Stimulated activated effector memory CD8-positive, alpha-beta T cell treated with anti-CD3 and anti-CD28 coated beads, Interleukin-12 subunit alpha, Interleukin-12 subunit beta, amount 100 ng/mL, for 72 hours (primary cell): ENCODE data around the gene SPATS2L.

Source experiments
- ATAC-seq: fragments of 150-1000 bp; cut with Tn5 transposase; 2 replicates; pipeline ENCODE4 v1.10.0; 2021
- DNase-seq, 2 donors: peaks; one replicate each; pipeline ENCODE4 v3.0.0; 2021 to 2022; ENCODE audit warnings: low spot score in 2 of 2
- H3K27ac Mint-ChIP-seq: one replicate; pipeline ENCODE4 v1.8.0; 2022; ENCODE audit warnings: mild to moderate bottlenecking, mixed read lengths
- H3K36me3 Mint-ChIP-seq: one replicate; pipeline ENCODE4 v1.8.0; 2022; ENCODE audit warnings: mild to moderate bottlenecking, mixed read lengths
- H3K4me1 Mint-ChIP-seq: one replicate; pipeline ENCODE4 v1.8.0; 2022; ENCODE audit warnings: mixed read lengths
- H3K4me3 Mint-ChIP-seq: one replicate; pipeline ENCODE4 v1.8.0; 2022; ENCODE audit warnings: mild to moderate bottlenecking, mixed read lengths
- H3K9me3 Mint-ChIP-seq: one replicate; pipeline ENCODE4 v1.8.0; 2022; ENCODE audit warnings: mixed read lengths

Gene SPATS2L

GRCh38 chr2:200439981-200440380 lies 133.5 kb downstream of the SPATS2L start:
- Mint-ChIP-seq H3K4me3 (no peak overlapping the region), H3K36me3 (peaks cover 21% of the 10 kb centered on the region), H3K4me1 (no peaks in the 10 kb centered on the region), H3K9me3 (no peaks in the 10 kb centered on the region), H3K27ac (no peak overlapping the region)
- DNase-seq, result no peak
- no peak for ATAC-seq

DNA sequence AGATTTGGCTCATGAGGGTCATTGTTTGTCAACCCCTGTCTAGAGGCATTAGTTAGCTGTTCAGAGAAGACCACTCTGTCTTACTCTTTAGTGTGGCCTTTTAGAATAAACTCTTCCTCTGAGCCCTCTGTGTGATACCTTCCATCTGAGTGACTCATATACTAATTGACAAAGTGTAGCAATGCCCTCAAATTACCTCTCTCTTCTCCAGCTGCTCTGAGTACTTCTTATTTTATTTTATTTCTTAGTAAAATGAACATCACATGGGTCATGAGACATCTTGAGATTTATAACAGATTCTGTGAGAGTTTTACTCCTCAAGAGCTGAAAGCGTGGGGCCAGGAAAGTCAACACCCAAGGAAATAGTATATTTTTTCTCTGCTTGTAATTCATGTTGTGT lies 136.0 kb downstream of the SPATS2L start:
- Mint-ChIP-seq H3K36me3 (peaks cover 22% of the 10 kb centered on the region), H3K4me1 (peaks cover 8% of the 10 kb centered on the region), H3K4me3 (no peak overlapping the region), H3K9me3 (no peaks in the 10 kb centered on the region), H3K27ac (no peak overlapping the region)
- DNase-seq (no peak), ATAC-seq (peak; percentile 34)

DNA sequence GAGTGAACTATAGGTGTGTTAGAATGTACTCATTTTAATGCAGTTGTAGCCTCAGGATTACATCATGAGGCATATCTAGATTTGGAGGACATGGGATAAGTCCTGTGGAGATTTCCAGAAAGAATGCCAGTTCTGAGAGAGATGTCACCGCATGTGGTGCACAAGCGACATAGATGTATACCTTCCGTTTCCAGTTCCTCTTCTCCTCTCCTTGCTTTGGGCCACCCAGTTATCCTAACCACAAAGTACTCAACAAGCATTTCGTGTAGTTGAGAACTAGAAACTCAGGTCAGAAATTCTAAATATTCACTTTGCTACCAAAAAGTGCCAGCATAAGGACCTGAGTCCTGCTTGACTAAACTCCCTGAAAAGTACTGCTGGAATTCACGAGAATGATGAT lies 136.9 kb downstream of the SPATS2L start:
- peaks cover 11% of the 10 kb centered on the region for H3K4me1 Mint-ChIP-seq
- H3K4me3 Mint-ChIP-seq, result no peak overlapping the region
- no peak overlapping the region for H3K27ac Mint-ChIP-seq
- H3K9me3 Mint-ChIP-seq, result no peaks in the 10 kb centered on the region
- H3K36me3 Mint-ChIP-seq, result peaks cover 22% of the 10 kb centered on the region
- ATAC-seq (no peak), DNase-seq (no peak)

- Mint-ChIP-seq H3K4me1 (peaks cover 17% of the 10 kb centered on the region), H3K9me3 (no peaks in the 10 kb centered on the region), H3K36me3 (peaks cover 22% of the 10 kb centered on the region), H3K4me3 (no peak overlapping the region), H3K27ac (no peak overlapping the region)
- ATAC-seq, result no peak
- DNase-seq, result no peak
Measured at GRCh38 chr2:200443916-200444315, 137.4 kb downstream of the SPATS2L start.

- H3K9me3 Mint-ChIP-seq, result no peaks in the 10 kb centered on the region
- DNase-seq, result no peak
- no peak for ATAC-seq
- H3K27ac Mint-ChIP-seq, result no peak overlapping the region
- peaks cover 22% of the 10 kb centered on the region for H3K36me3 Mint-ChIP-seq
- peaks cover 18% of the 10 kb centered on the region for H3K4me1 Mint-ChIP-seq
- no peak overlapping the region for H3K4me3 Mint-ChIP-seq
Measured at GRCh38 chr2:200444530-200444929, 138.0 kb downstream of the SPATS2L start.

GRCh38 chr2:200445284-200445683 lies 138.8 kb downstream of the SPATS2L start:
- ATAC-seq (no peak), DNase-seq (no peak)
- H3K4me3 Mint-ChIP-seq, result no peak overlapping the region
- no peak overlapping the region for H3K27ac Mint-ChIP-seq
- peaks cover 20% of the 10 kb centered on the region for H3K36me3 Mint-ChIP-seq
- H3K4me1 Mint-ChIP-seq, result peaks cover 18% of the 10 kb centered on the region
- no peaks in the 10 kb centered on the region for H3K9me3 Mint-ChIP-seq

GRCh38 chr2:200446612-200447011 lies 140.1 kb downstream of the SPATS2L start:
- ATAC-seq (no peak), DNase-seq (no peak)
- H3K9me3 Mint-ChIP-seq, result no peaks in the 10 kb centered on the region
- H3K4me3 Mint-ChIP-seq, result no peak overlapping the region
- peaks cover 12% of the 10 kb centered on the region for H3K36me3 Mint-ChIP-seq
- H3K27ac Mint-ChIP-seq, result peak overlapping the region; percentile 36
- H3K4me1 Mint-ChIP-seq, result peaks cover 18% of the 10 kb centered on the region

DNA sequence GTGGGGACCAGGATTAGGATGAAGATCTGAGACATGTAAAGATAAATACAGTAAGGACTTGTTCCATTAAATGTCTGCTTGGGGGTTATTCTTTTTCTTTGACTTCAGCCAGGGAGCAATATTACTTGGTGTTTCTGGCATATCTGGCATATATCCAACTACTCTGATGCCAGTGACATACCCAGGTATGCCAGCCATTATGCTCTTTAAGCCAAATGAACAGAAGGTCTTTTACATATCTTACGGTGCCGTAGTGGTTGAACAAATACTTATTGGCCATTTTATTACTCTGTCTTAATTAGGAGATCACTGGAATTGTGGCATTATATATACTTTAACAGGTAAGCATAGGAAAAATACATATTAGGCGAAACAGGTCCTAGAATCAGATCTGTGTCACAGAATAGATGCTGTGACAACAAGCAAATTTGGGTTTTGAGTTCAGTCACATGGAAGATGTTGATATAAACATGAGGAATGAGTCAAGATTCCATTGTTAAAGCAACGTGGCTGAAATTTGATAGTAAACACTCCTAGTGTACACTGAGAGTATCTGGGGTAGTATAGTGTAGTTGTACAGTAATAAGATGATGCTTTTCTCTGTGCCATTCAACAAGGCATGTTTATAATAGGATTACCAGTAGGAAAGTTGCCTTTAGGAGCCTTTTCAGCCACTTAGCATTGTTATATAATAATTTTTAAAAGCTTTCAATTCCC lies 140.8 kb downstream of the SPATS2L start:
- DNase-seq, result no peak
- peaks cover 12% of the 10 kb centered on the region for H3K36me3 Mint-ChIP-seq
- peak; percentile 77 for ATAC-seq
- H3K4me1 Mint-ChIP-seq, result peaks cover 18% of the 10 kb centered on the region
- H3K9me3 Mint-ChIP-seq, result no peaks in the 10 kb centered on the region
- H3K4me3 Mint-ChIP-seq, result no peak overlapping the region
- peak overlapping the region; percentile 36 for H3K27ac Mint-ChIP-seq

GRCh38 chr2:200448455-200448854 lies 142.0 kb downstream of the SPATS2L start:
- Mint-ChIP-seq H3K4me1 (peaks cover 25% of the 10 kb centered on the region), H3K27ac (no peak overlapping the region), H3K9me3 (no peaks in the 10 kb centered on the region), H3K4me3 (no peak overlapping the region), H3K36me3 (peaks cover 12% of the 10 kb centered on the region)
- DNase-seq (no peak), ATAC-seq (peak; percentile 70)

DNA sequence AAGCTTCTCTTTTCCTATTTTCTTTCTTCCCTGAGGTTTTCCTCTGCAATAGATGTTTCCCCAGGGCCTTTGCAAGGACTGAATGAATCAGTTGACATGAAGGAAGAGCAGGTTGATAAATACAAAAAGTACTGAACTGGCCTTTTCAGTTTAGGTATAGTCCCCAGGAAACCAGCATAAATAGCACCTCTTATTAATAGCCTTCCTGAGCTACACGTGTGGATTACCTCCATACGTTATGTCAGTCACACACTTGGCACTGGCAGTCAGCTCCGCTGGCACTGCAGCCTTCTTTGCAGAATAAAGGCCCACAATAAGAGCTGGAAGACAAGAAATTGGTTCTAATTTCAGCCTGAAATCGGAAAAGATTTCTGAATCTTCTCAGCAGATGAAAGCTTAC lies 142.7 kb downstream of the SPATS2L start:
- no peak for ATAC-seq
- Mint-ChIP-seq H3K27ac (no peak overlapping the region), H3K9me3 (no peaks in the 10 kb centered on the region), H3K36me3 (peaks cover 12% of the 10 kb centered on the region), H3K4me1 (peaks cover 29% of the 10 kb centered on the region), H3K4me3 (no peak overlapping the region)
- no peak for DNase-seq

DNA sequence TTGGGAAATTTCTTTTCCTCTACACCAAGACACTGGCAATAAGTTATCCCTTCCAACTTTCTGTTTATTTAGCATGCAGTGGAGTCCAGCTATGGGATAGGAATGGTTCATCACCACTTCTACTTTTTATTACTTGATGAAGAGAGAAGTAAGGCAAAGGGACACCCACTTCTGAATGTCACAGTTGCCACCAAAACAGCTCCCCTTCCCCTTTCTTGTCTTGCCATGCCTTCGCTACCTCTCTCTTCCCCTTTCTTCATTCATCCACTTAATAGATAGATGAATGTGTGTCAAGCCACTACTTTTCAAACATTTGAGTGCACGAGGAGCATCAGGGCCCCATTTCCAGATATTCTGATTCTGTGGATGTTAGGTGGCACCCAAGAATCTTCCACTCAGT lies 143.8 kb downstream of the SPATS2L start:
- peaks cover 4% of the 10 kb centered on the region for H3K36me3 Mint-ChIP-seq
- H3K27ac Mint-ChIP-seq, result no peak overlapping the region

DNA sequence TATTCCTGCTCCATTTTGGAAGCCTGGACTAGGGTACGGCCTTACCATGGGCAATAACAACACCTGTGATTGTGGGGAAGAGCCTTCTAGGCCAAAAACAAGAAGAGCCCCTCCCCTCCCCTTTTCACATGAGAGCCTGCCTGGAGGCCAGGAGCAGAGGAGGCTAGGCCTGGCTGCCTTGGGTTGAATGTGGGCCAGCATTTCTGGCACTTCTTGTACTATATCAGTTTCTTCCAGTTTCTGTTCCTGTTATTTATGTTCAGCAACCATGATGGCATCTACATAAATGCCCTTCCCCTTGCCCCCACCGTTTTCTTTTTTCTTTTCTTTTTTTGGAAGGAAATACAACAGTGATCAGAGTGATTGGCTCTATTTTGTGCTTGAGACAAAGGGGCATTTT lies 145.0 kb downstream of the SPATS2L start:
- no peak overlapping the region for H3K4me3 Mint-ChIP-seq
- no peak for ATAC-seq
- H3K27ac Mint-ChIP-seq, result no peak overlapping the region
- no peak for DNase-seq
- H3K4me1 Mint-ChIP-seq, result peaks cover 52% of the 10 kb centered on the region
- peaks cover 9% of the 10 kb centered on the region for H3K36me3 Mint-ChIP-seq
- no peaks in the 10 kb centered on the region for H3K9me3 Mint-ChIP-seq

More for the DNA sequence above, 143.8 kb downstream of the SPATS2L start:
- Mint-ChIP-seq H3K4me1 (peaks cover 40% of the 10 kb centered on the region), H3K9me3 (no peaks in the 10 kb centered on the region), H3K4me3 (no peak overlapping the region)
- no peak for DNase-seq
- no peak for ATAC-seq

GRCh38 chr2:200452377-200452776 lies 145.9 kb downstream of the SPATS2L start:
- Mint-ChIP-seq H3K27ac (no peak overlapping the region), H3K4me1 (peaks cover 50% of the 10 kb centered on the region), H3K36me3 (peaks cover 9% of the 10 kb centered on the region), H3K4me3 (no peak overlapping the region), H3K9me3 (no peaks in the 10 kb centered on the region)
- no peak for DNase-seq
- no peak for ATAC-seq

GRCh38 chr2:200453142-200453852 lies 146.8 kb downstream of the SPATS2L start:
- no peak for DNase-seq
- Mint-ChIP-seq H3K36me3 (peaks cover 9% of the 10 kb centered on the region), H3K4me1 (peaks cover 47% of the 10 kb centered on the region), H3K27ac (no peak overlapping the region), H3K4me3 (no peak overlapping the region), H3K9me3 (no peaks in the 10 kb centered on the region)
- ATAC-seq, result no peak

DNA sequence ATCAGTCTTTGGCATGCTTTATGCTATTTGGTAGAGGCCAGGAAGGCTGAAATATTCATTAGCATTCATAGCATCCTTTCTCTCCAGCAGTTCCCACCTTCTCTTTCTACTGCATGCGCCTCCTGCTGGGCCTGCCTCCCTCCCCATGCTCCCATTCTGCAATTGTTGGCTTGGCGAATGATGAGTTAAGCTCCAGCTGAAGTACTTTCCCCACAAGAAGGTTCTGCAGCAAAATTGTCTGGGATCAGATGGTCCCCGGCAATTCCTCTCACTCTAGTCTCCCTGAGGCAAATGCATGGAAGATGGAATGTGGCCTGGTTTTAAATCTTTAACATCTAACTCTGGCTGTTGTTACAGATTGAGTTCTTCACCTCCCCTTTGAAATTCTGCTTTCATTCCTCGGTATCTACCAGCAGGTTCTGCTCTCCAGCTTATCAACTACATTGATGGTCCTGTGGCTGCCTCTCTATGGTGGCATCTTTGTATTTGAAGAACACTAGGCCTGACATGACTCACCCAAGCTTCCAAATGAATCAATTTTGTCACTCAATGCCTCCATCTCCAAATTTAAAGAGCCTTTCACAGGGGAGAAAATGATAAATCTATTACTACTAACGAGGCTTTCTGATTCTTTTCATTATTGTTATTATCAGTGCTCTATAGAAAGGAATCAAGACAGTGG lies 147.5 kb downstream of the SPATS2L start:
- no peak for DNase-seq
- Mint-ChIP-seq H3K36me3 (peaks cover 9% of the 10 kb centered on the region), H3K27ac (peak overlapping the region; percentile 97), H3K4me3 (peak overlapping the region; percentile 74), H3K9me3 (no peaks in the 10 kb centered on the region), H3K4me1 (peaks cover 40% of the 10 kb centered on the region)
- ATAC-seq, result peak; percentile 43
